ENCODE data around the gene ROR1.

Gene ROR1

DNA sequence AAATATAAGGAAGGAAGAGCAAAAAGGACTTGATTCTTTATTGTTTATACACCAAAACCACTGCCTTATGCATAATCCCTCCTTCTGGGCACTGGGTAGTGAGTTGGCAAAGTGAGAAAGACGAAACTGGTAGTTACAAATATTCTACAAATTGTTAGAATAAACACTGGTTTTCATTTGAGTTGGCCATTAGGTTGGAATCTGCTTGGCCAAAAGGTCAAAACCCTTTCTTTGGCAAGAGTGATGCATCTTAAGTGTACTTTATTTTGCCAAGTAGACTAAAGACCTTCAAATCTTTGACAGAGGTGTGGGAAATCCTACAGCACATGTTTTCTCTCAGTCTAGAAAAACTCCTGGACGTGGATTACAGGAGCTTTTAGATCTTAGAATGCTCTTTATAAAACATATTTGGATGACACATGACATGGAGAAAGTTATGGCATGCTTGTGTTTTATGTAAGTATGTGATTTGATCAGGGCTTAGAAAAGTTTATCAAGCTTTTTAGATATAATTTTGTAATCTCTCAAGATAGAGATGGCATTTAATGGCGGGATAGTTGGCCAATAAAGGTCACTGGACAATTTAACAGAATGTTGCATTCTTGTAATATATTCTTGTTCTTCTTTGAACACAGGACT is 120.9 kb downstream of the ROR1 start:
- CTCF ChIA-PET, result interaction anchor here (1.5 kb wide), 1 partner anchor 221 kb away, joined by 3 read pairs; no protein-coding TSS in a partner anchor
- DNase-seq (ENCODE audit: low read depth, low spot score), result no peak
- POLR2A ChIA-PET, result no interaction called here

DNA sequence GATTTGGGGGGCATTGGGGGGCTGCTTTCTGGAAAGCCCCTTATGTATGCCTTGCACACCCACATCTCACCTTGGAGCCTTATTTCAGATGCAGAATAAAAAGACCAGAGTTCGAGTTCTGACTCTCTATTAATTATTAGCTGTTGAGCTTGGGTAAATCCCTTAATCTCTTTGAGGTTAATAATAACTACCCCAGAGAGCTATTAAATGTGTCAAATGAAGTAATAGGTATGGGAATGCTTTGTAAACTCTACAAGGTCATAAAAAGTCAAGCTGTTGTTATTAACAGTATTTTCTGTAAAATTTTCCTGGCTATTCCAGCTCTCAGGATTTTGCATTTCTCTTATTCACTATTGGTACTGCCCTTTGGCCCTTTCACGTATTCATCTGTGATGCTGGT is 122.9 kb downstream of the ROR1 start:
- ChIA-PET CTCF (interaction anchor here (1.7 kb wide), 1 partner anchor 18 kb away, joined by 6 read pairs; no protein-coding TSS in a partner anchor), POLR2A (no interaction called here)
- TF ChIP-seq CTCF (IDR thresholded peaks at IDR 0.05; ENCODE audit: insufficient read depth, low read length, missing control alignments), result no peak
- no peak for DNase-seq (ENCODE audit: low read depth, low spot score)
- no peak overlapping the region for H3K4me3 ChIP-seq (ENCODE audit: low read depth, low read length)

More for the DNA sequence above, 120.9 kb downstream of the ROR1 start:
- no peak for TF ChIP-seq CTCF (IDR thresholded peaks at IDR 0.05; ENCODE audit: insufficient read depth, low read length, missing control alignments)
- no peak overlapping the region for H3K4me3 ChIP-seq (ENCODE audit: low read depth, low read length)

DNA sequence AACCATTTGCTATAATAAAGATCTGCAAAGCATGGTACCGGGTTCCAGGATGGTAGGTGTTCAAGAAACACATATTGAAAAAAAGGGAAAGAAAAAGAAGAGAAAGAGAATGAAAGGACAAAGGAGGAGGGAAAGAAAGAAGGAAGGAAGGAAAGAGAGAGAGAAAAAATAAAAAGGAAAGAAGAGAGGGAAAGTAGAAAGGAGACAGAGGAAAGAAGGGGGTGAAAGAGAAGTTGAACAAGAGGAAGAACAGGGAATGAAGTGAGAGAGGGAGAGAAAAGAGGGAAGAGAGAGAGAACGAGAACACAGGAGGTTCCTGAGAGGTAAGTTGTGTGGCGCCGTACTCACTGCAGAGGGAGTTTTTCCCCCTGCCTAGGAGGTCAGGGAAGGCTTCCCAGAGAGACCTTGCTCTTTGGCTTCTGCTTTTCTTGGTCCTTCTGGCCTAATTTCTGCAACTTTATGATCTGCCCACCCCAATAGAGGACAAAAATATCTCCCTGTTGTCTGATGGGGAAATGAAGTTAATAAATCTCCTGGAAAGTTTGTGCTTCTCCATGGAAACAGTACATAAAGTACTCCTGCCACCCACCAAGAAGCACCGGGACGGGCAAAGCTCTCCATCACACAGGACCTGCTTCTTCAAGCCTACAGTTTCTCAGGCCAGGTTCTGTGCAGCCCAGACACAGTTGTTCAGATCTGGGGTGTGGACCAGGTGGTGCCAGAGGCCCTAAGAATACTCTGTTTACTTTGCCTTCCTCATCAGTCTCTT is 124.8 kb downstream of the ROR1 start:
- no peak for TF ChIP-seq CTCF (IDR thresholded peaks at IDR 0.05; ENCODE audit: insufficient read depth, low read length, missing control alignments)
- ChIA-PET CTCF (no interaction called here), POLR2A (no interaction called here)
- DNase-seq (ENCODE audit: low read depth, low spot score), result no peak
- H3K4me3 ChIP-seq (ENCODE audit: low read depth, low read length), result no peak overlapping the region

GRCh38 chr1:63901094-63901493 is 127.3 kb downstream of the ROR1 start:
- no peak for TF ChIP-seq CTCF (IDR thresholded peaks at IDR 0.05; ENCODE audit: insufficient read depth, low read length, missing control alignments)
- POLR2A ChIA-PET, result interaction anchor here (0.6 kb wide), 1 partner anchor 66 kb away, joined by 3 read pairs; no protein-coding TSS in a partner anchor

GRCh38 chr1:63902844-63903589 is 129.2 kb downstream of the ROR1 start:
- no peak for DNase-seq (ENCODE audit: low read depth, low spot score)
- CTCF ChIA-PET, result interaction anchor here (1.2 to 1.5 kb wide), 2 partner anchors 11 to 17 kb away, joined by 3 read pairs; no protein-coding TSS in a partner anchor
- POLR2A ChIA-PET, result no interaction called here
- no peak for TF ChIP-seq CTCF (IDR thresholded peaks at IDR 0.05; ENCODE audit: insufficient read depth, low read length, missing control alignments)
- H3K4me3 ChIP-seq (ENCODE audit: low read depth, low read length), result no peak overlapping the region

More at GRCh38 chr1:63901094-63901493, 127.3 kb downstream of the ROR1 start:
- CTCF ChIA-PET, result no interaction called here
- H3K4me3 ChIP-seq (ENCODE audit: low read depth, low read length), result no peak overlapping the region
- no peak for DNase-seq (ENCODE audit: low read depth, low spot score)

Data from AG04449 (cell line).